Endothelial cell (in vitro differentiated cells): ENCODE data around the gene FKBP2. TPM values are rescaled to one million over a fixed set of nuclear protein-coding genes. Genes with fewer than 3 reads are reported as not detected.
A peak's percentile ranks its signal among the peaks of the same experiment; 100 is the strongest.

Experiments used
- DNase-seq: peaks from one replicate; pipeline ENCODE4 v3.0.0; 2021; ENCODE audit warnings: low spot score
- H3K27ac Mint-ChIP-seq: one replicate; pipeline ENCODE4 v1.8.0; 2021; ENCODE audit warnings: mixed read lengths, inconsistent platforms; ENCODE audit not compliant: unreplicated experiment
- H3K27me3 Mint-ChIP-seq: one replicate; pipeline ENCODE4 v1.8.0; 2021; ENCODE audit warnings: mild to moderate bottlenecking, moderate library complexity, mixed read lengths, inconsistent platforms; ENCODE audit not compliant: unreplicated experiment
- H3K36me3 Mint-ChIP-seq: one replicate; pipeline ENCODE4 v1.8.0; 2021; ENCODE audit warnings: mild to moderate bottlenecking, low read depth, mixed read lengths, inconsistent platforms; ENCODE audit not compliant: unreplicated experiment
- H3K4me1 Mint-ChIP-seq: one replicate; pipeline ENCODE4 v1.8.0; 2021; ENCODE audit warnings: mild to moderate bottlenecking, mixed read lengths, inconsistent platforms; ENCODE audit not compliant: unreplicated experiment
- H3K4me3 Mint-ChIP-seq: one replicate; pipeline ENCODE4 v1.8.0; 2021; ENCODE audit warnings: mild to moderate bottlenecking, mixed read lengths, inconsistent platforms; ENCODE audit not compliant: unreplicated experiment
- H3K9me3 Mint-ChIP-seq: one replicate; pipeline ENCODE4 v1.8.0; 2021; ENCODE audit warnings: mixed read lengths, inconsistent platforms; ENCODE audit not compliant: unreplicated experiment
- total RNA-seq: library from RNA; stranded (reverse); fragmentation: NEBNext Ultra II Directional; extraction: Animal tissue kit (Norgen Biotek cat#: 25700); gene quantifications from one replicate; pipeline ENCODE4 v1.2.1, GENCODE V29; 2021; ENCODE audit not compliant: unreplicated experiment
- TF ChIP-seq, protein P1 (sequence below): fragments of 200-600 bp; sonication (generic); IDR thresholded peaks from one replicate; pipeline ENCODE4 v1.5.0; 2021; ENCODE audit warnings: antibody characterized with exemption; ENCODE audit not compliant: unreplicated experiment

Gene FKBP2
- total RNA-seq, 1 donor from 2014 or later: 35.3 TPM

DNA sequence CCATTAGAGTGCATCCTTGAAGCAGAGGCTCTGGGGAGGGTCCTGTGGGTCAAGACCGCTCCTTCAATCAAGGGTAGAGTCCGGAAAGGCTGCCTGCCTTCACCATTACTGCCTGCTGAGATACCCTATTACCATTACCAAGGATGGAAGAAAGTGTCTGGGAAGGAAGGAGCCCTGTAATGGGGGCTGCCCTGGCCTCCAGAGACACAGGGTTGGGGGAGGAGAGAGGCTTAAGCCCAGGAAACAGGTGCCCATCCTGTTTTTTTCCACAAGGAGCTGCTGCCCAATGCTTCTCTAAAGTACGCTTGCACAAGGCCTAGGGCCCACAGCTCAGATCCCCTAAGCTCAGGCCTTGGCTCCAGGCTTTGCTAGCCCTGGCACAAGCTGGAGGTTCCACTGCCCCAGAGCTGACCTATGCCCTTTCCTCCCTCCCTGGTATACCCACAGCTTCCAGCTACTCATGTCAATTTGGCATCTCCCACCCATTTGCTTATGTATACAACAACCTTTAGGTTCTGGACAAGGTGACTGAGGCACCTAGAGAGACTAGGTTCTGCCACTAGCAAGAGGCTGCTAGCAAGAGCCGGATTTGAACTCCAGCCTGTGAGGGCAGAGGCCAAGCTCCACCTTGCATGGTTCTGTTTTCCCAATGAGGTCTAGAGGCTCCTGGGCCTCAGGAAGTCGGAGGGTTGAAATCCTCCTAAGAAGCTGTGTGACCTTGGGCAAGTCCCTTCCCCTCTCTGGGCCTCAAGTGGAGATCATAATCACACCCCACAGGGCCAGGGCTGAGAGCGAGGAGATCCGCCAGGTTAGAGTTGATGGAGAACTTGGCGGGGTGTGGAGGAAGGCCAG is 8.9 kb downstream of the FKBP2 start:
- peak overlapping the region; percentile 69 for H3K4me3 Mint-ChIP-seq

DNA sequence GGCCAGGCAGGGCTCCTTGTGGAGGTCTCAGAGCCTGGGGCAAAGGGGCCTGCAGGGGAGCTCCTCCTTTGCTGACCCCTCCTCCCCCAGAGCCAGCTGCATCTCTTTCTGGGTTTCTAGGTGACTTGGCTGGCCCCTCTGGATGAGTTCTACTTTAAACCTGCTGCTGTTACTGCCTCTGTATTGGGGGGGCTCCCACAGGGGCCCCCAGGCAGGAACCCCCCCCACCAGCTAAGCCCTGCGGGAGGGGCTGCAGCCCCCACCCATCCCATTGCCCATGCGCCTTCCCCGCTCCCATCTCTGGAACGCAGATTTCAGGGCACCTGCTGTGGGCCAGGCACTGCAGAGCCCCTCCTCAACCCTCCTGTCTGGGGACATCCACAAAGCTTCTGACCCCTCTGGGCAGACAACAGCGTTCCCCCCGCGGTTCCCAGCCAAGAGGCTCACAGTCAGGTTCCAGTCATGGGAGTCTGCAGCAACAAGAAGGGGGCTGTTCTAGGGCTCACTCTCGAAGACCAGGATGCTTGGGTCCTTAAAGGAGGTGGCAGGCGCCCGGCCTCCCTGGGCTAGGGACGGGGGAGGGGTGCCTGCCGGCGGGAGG is 9.6 kb downstream of the FKBP2 start:
- DNase-seq: no peak
- Mint-ChIP-seq H3K36me3 (peaks cover 8% of the 10 kb centered on the region), H3K27ac (no peak overlapping the region), H3K9me3 (no peaks in the 10 kb centered on the region), H3K4me3 (no peak overlapping the region), H3K27me3 (peaks cover 13% of the 10 kb centered on the region), H3K4me1 (peaks cover 32% of the 10 kb centered on the region)
- TF ChIP-seq, protein P1, sequence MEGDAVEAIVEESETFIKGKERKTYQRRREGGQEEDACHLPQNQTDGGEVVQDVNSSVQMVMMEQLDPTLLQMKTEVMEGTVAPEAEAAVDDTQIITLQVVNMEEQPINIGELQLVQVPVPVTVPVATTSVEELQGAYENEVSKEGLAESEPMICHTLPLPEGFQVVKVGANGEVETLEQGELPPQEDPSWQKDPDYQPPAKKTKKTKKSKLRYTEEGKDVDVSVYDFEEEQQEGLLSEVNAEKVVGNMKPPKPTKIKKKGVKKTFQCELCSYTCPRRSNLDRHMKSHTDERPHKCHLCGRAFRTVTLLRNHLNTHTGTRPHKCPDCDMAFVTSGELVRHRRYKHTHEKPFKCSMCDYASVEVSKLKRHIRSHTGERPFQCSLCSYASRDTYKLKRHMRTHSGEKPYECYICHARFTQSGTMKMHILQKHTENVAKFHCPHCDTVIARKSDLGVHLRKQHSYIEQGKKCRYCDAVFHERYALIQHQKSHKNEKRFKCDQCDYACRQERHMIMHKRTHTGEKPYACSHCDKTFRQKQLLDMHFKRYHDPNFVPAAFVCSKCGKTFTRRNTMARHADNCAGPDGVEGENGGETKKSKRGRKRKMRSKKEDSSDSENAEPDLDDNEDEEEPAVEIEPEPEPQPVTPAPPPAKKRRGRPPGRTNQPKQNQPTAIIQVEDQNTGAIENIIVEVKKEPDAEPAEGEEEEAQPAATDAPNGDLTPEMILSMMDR: no peak

More for the DNA sequence above, 8.9 kb downstream of the FKBP2 start:
- Mint-ChIP-seq H3K36me3 (peaks cover 4% of the 10 kb centered on the region), H3K9me3 (no peaks in the 10 kb centered on the region), H3K4me1 (peaks cover 32% of the 10 kb centered on the region), H3K27ac (peak overlapping the region; percentile 57), H3K27me3 (peaks cover 10% of the 10 kb centered on the region)
- TF ChIP-seq, protein P1: no peak
- no peak for DNase-seq

DNA sequence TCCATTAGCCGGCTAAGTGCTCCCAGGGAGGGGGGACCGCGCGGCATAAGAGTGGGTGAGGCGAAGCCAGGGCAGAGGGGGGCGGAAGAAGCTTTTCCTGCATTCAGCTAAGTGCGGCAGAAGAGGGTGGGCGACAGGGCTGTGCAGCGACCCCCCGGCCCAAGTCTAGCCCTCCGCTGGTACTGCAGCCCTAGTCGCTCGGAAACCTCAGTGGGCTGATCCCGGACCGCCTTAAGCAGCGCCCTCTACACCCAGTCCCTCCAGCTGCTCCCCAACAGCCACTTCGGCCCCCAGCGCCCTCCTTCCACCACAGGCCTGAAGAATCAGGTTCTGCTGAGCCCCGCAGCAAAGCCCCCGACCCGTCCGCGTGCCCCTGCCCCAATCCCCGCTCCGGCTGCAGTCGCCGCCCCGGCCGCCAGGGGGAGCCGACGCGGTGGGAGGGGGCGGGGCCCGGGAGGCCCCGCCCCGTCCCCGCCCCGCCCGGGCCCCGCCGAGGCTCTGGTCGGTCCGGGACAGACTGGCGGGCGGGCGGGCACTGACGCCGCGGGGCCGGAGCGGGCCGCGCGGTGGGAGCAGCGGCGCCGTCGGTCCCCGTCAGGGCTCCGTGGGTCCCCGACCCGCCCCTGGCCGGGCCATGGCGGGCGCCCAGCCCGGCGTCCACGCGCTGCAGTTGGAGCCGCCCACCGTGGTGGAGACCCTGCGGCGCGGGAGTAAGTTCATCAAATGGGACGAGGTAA is 10.3 kb downstream of the FKBP2 start, which contains the start of gene PLCB3:
PLCB3 (plus strand) TSS at position 515 of the 737 bp plus-strand sequence; CDS start at position 635, 120 bp downstream.
- H3K27me3 Mint-ChIP-seq: peaks cover 13% of the 10 kb centered on the region
- TF ChIP-seq, protein P1: peak; percentile 90
- peak; percentile 82 for DNase-seq
- H3K4me3 Mint-ChIP-seq: peak within 1 kb of the TSS; percentile 91
- H3K4me1 Mint-ChIP-seq: peaks cover 32% of the 10 kb centered on the region
- H3K27ac Mint-ChIP-seq: no peak within 1 kb of the TSS
- H3K36me3 Mint-ChIP-seq: peaks cover 8% of the 10 kb centered on the region
- H3K9me3 Mint-ChIP-seq: no peaks in the 10 kb centered on the region

DNA sequence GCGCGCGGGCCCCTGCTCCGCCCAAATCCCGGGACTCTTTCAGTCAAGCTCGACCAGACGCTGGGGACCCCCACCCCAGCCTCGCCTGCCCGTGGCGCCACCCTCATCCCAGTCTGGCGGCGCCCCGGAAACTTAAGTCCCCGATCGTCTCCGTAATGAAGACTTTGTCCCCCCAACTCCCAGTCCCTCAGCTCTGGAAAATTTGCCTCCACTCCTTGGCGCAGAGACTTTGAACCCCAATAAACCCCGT is 10.8 kb downstream of the FKBP2 start:
- H3K4me3 Mint-ChIP-seq: peak overlapping the region; percentile 91
- DNase-seq: no peak
- peaks cover 8% of the 10 kb centered on the region for H3K36me3 Mint-ChIP-seq
- TF ChIP-seq, protein P1: no peak
- H3K27ac Mint-ChIP-seq: no peak overlapping the region
- H3K4me1 Mint-ChIP-seq: peaks cover 32% of the 10 kb centered on the region
- no peaks in the 10 kb centered on the region for H3K9me3 Mint-ChIP-seq
- H3K27me3 Mint-ChIP-seq: peaks cover 13% of the 10 kb centered on the region
